ENCODE data around the gene AMPD2. TPM values are rescaled to one million over a fixed set of nuclear protein-coding genes. Genes with fewer than 3 reads are reported as not detected.

Gene AMPD2
- total and polyA plus RNA-seq, 2 of the 8 experiments (the other 6 are each of a cell fraction or from before 2014, with no cell fraction given): 37.2 to 67.7 TPM

DNA sequence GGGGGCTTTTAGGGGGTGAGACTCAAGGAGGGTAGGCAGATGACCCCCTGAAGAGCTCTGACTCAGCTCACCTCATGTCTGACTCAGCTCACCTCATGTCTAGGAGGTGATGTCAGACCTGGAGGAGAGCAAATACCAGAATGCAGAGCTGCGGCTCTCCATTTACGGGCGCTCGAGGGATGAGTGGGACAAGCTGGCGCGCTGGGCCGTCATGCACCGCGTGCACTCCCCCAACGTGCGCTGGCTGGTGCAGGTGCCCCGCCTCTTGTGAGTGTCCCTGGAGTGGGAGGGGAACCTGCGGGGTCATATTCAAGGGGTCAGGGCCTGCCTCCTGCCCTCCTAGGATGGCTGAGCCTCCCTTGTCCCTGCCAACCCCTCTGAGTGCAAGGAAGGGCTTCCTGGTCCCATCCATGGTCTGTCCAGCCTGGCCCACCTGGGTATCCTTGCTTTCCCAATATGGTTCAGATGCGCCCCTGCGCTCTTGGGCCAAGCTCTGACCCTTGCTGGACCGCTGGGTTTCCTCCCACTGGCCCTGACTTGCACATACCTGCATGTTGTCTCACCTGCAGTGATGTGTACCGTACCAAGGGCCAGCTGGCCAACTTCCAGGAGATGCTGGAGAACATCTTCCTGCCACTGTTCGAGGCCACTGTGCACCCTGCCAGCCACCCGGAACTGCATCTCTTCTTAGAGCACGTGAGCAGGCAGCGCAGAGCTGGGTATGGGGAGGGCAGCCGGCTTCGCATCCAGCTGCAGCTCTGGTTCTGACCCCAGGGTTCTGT, 9.1 kb downstream of the AMPD2 start:
- H4K8ac ChIP-seq (ENCODE audit: extremely low read depth, insufficient read depth, low read length): no peak overlapping the region; the same call in 1 of the 2 replicates
- no peak overlapping the region for H2BK120ac ChIP-seq (replicated peaks; ENCODE audit: low read depth, low read length)
- no peak overlapping the region; the same call in 1 of the 2 replicates for H2BK5ac ChIP-seq (ENCODE audit: low read depth, low read length)
- no peak overlapping the region for H3K23ac ChIP-seq (ENCODE audit: insufficient read length)
- H3K18ac ChIP-seq (ENCODE audit: extremely low read depth, low read length): no peak overlapping the region
- H2BK12ac ChIP-seq (ENCODE audit: low read depth, low read length): no peak overlapping the region
- peaks cover 0 to 4% (median 0%) of the 10 kb centered on the region in 4 experiments; a peak in 3 of 7 replicates for H3K4me1 ChIP-seq (replicated peaks in 1 of 4; ENCODE audit: control insufficient read depth in 3 of 4, insufficient read depth in 4 of 4, low read length in 3 of 4)
- ChIA-PET POLR2A (ENCODE audit: partially characterized antibody) (no interaction called here), CTCF (ENCODE audit: partially characterized antibody) (interaction anchor here (0.5 to 10.4 kb wide), 15 partner anchors 11 to 381 kb away, joined by 3 to 73 read pairs (median 4); partner anchors contain the start of gene GNAI3)
- no peak overlapping the region for H3K56ac ChIP-seq (replicated peaks; ENCODE audit: insufficient read length, low read depth, low read length)
- peaks cover 2 to 19% of the 10 kb centered on the region in 2 experiments for H4K20me1 ChIP-seq (replicated peaks in 1 of 2; ENCODE audit: control insufficient read depth in 1 of 2, insufficient read depth in 2 of 2, low read length in 2 of 2)
- H4K5ac ChIP-seq (ENCODE audit: insufficient read length, low read depth, low read length): no peak overlapping the region
- no peak overlapping the region for H3K4me2 ChIP-seq (ENCODE audit: insufficient read depth in 1 of 2, low read depth in 2 of 2, low read length in 2 of 2)
- no peak overlapping the region for H2BK20ac ChIP-seq (ENCODE audit: low read length)
- DNase-seq (ENCODE audit: low read depth in 1 of 2, low spot score in 2 of 2) (peak in 1 of 2 experiments; percentile 37), FAIRE-seq (no peak)
- H3K9me3 ChIP-seq (ENCODE audit: insufficient read depth in 2 of 2, low read depth in 1 of 2, low read length in 1 of 2): no peaks in the 10 kb centered on the region
- TF ChIP-seq HDAC6 (IDR thresholded peaks at IDR 0.05; ENCODE audit: low read depth, low read length) (no peak), EGR1 (IDR thresholded peaks at IDR 0.05; ENCODE audit: borderline replicate concordance, low read depth, low read length) (no peak), SP1 (IDR thresholded peaks at IDR 0.05; ENCODE audit: low read depth, low read length) (no peak), TCF12 (IDR thresholded peaks at IDR 0.05; ENCODE audit: low read depth, low read length) (no peak), RFX5 (IDR thresholded peaks at IDR 0.05; ENCODE audit: borderline replicate concordance, low read depth, low read length) (no peak), JUND (IDR thresholded peaks at IDR 0.05; ENCODE audit: low read length) (no peak), YY1 (IDR thresholded peaks at IDR 0.05; ENCODE audit: low read depth, low read length) (no peak), NRF1 (IDR thresholded peaks at IDR 0.05; ENCODE audit: low read depth, low read length) (no peak), POLR2AphosphoS5 (IDR thresholded peaks at IDR 0.05; ENCODE audit: low read depth, low read length) (no peak), POU5F1 (IDR thresholded peaks at IDR 0.05; ENCODE audit: low read depth, low read length) (no peak), ATF3 (IDR thresholded peaks at IDR 0.05; ENCODE audit: insufficient read depth, low read depth, low read length) (no peak)
- peaks cover 0 to 9% of the 10 kb centered on the region in 2 experiments; a peak in 1 of 4 replicates for H3K79me2 ChIP-seq (ENCODE audit: control insufficient read depth in 1 of 2, insufficient read depth in 2 of 2, low read length in 2 of 2)
- H3K79me1 ChIP-seq (ENCODE audit: low read depth, low read length): 0 out of 2 replicates have a peak, but pooled peaks cover 3% of the 10 kb centered on the region
- H3K23me2 ChIP-seq (ENCODE audit: low read depth, low read length): no peaks in the 10 kb centered on the region
- H3K14ac ChIP-seq (ENCODE audit: insufficient read length): no peak overlapping the region
- no peaks in the 10 kb centered on the region for H3K27me3 ChIP-seq (replicated peaks in 1 of 4; ENCODE audit: control insufficient read depth in 3 of 4, extremely low read depth in 1 of 4, insufficient read depth in 3 of 4, low read length in 3 of 4)
- H3K4ac ChIP-seq (replicated peaks; ENCODE audit: insufficient read length, low read depth, low read length): no peak overlapping the region
- H3K36me3 ChIP-seq (ENCODE audit: control insufficient read depth in 2 of 4, insufficient read depth in 4 of 4, low read length in 3 of 4): peaks cover 17 to 27% (median 24%) of the 10 kb centered on the region in 4 experiments
- H3K27ac ChIP-seq (ENCODE audit: low read depth, low read length): no peak overlapping the region
- no peak overlapping the region for H2AFZ ChIP-seq (ENCODE audit: low read length)
- H2BK15ac ChIP-seq (ENCODE audit: low read length): no peak overlapping the region
- H3K4me3 ChIP-seq (ENCODE audit: extremely low read depth in 1 of 4, insufficient read depth in 2 of 4, low read depth in 3 of 4, low read length in 4 of 4): no peak overlapping the region
- 91% methylated on average over 23 of the region's 23 CpGs; no CpG with 5 or more reads in 1 of the 2 experiments for WGBS, 2 experiments (ENCODE audit: extremely low coverage in 1 of 2, insufficient coverage in 1 of 2, insufficient read length in 1 of 2, insufficient replicate concordance in 2 of 2, low coverage in 1 of 2, low lambda C conversion rate in 2 of 2, missing lambda C conversion rate in 1 of 2)
- H4K91ac ChIP-seq (replicated peaks; ENCODE audit: insufficient read length, low read length): no peak overlapping the region
- no peak overlapping the region for H3K9ac ChIP-seq (replicated peaks in 1 of 4; ENCODE audit: extremely low read depth in 1 of 4, low read depth in 3 of 4, low read length in 3 of 4)
- no peak overlapping the region for H2AK5ac ChIP-seq (ENCODE audit: low read depth, low read length)

Data from H1 (cell line).